NCI-H69 (cell line): ENCODE results near the gene FIGN.

ENCODE experiments used
- DNase-seq: peaks from one replicate; lab custom pipeline; 2025; lab: John Stamatoyannopoulos, UW

FIGN gene

GRCh38 chr2:163737190-163737439, 1.3 kb upstream of the FIGN start:
- DNase-seq = peak; percentile 92

DNA sequence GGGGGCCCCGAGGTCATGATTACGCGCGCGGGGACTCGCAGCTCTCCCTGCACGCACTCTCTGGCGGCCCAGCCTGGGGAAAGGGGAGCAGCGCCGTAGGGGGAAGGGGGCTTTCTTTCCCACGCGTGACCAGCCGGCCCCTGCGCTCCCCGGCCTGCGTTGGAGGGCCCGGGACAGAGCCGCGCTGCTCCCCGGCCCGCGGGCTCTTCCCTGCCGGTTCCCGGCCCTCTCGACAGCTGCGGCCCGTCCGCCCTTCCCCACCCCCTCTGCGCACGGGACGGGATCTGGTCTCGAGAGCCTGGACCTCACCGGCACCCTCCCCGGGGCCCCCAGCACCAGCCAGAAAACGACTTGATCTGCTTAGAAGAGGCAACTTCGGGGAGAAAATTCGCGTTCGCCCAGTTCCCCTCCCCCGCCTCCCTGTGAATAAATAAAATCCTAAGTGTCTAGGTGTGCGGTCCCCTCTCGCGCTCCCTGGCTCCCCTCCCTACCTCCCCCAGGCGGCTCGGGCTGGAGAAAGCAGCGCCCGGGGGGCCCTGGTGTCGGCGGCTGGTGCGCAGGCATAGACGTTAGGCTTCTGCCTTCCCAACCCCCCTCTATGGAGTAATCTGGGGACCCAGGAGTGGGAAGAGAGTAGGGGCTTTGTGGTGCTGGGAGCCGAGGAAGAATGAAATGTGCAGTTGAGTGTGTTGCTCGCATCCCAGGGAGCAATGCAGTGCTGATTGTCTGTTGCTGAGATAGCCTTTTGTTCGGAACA, 803 bp upstream of the FIGN start:
- peak; percentile 91 for DNase-seq

GRCh38 chr2:163734881-163735684, 725 bp downstream of the FIGN start:
- peak; percentile 96 for DNase-seq

- DNase-seq = peak; percentile 46
These were observed 1.4 kb downstream of the FIGN start for GRCh38 chr2:163734401-163734800.

DNA sequence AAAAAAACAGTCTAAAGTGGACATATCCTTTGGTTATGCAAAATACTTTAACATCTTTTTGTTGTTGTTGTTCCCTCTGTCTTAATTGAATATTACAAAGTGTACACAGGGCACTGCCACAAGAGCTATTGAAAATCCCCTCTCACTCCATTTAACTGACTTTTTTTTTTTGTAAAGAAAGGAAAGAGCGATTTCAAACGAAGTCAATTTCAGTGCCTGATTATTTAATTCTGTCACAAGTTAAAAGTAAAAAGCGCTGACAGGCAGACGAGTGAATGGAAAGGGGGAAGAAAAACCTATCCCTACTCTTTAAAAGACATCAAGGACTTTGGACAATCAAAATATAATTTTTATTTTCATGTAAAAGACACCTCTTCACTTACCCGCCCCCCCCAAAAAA, 1.9 kb downstream of the FIGN start:
- peak; percentile 46 for DNase-seq

GRCh38 chr2:163733301-163733938, 2.4 kb downstream of the FIGN start:
- DNase-seq = peak; percentile 77

GRCh38 chr2:163732727-163733126, 3.1 kb downstream of the FIGN start:
- peak; percentile 77 for DNase-seq

DNA sequence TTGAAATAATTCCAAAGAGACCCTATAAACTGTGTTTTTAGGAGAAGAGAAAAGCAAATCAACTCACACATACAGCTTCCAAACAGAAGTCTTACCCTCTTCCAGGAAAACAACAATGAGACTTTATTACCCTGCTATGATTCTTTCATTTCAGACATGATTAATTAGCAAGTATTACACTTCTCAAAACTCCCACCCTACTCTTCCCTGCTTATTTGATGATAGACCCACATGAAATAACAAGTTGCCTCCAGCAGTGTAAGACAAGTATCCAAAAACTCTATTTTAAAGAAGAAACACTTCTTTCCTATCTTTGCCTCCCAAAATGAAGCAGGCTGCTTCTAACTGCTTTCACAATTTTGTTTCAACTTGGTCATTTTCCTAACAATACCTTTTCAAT, 4.1 kb downstream of the FIGN start:
- DNase-seq = peak; percentile 84

- no peak for DNase-seq
These were observed 5.3 kb downstream of the FIGN start for GRCh38 chr2:163730556-163730955.

DNA sequence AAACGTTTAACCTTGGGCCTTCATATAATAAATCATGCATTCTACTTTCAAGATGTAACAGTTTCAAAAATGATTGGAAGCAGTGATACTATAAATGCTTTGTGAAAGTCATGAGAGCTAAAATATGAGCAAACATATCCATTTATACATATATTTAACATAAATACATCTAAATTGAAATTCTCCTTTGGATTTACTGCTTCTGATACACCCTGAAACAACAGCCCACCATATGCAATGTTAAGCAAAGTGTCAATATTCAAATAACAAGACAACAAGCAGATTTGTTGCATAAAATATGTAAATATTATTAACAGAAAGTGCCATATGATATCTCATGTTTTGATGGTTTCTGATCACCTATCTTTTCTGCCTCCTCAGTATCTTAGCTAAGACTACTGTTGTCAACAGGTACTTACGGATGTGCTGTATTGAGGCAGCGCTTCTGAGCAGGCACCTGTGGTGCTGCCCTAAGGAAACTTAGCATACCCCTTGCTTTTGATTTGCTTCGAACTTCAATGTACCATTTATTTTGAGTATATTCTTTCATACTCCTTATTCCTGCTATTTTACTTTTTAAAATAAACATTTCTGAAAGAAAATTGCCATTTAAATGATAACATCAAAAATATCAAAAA, 6.1 kb downstream of the FIGN start:
- peak; percentile 73 for DNase-seq

- no peak for DNase-seq
These were observed 11.9 kb downstream of the FIGN start for GRCh38 chr2:163723881-163724280.

DNA sequence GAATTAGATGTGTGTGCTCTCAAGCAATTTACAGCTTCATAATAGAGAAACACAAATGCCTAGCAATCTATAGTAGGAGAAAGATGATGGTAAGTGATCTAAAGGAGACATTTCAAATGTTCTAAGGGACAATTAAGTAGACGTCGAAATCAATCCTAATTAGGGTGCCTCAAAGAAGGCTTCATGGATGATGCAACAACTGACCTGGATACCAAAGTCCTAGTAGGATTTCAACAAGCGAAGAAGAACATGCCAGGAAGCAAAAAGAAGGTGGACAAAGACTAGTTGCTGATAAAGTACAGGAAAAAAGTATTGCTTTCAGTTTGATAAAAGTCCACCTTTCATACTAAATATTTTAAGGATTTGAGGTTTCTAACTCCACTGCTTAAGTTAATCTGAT, 12.5 kb downstream of the FIGN start:
- no peak for DNase-seq

- no peak for DNase-seq
These were observed 16.5 kb downstream of the FIGN start for GRCh38 chr2:163719331-163719730.

GRCh38 chr2:163717993-163718680, 17.7 kb downstream of the FIGN start:
- no peak for DNase-seq

- no peak for DNase-seq
These were observed 18.3 kb downstream of the FIGN start for GRCh38 chr2:163717515-163717914.

GRCh38 chr2:163716101-163716500, 19.7 kb downstream of the FIGN start:
- peak; percentile 70 for DNase-seq

- DNase-seq = no peak
These were observed 20.1 kb downstream of the FIGN start for GRCh38 chr2:163715668-163716067.

GRCh38 chr2:163715199-163715598, 20.6 kb downstream of the FIGN start:
- peak; percentile 67 for DNase-seq

- DNase-seq = peak; percentile 68
These were observed 22.1 kb downstream of the FIGN start for GRCh38 chr2:163713534-163714311.

DNA sequence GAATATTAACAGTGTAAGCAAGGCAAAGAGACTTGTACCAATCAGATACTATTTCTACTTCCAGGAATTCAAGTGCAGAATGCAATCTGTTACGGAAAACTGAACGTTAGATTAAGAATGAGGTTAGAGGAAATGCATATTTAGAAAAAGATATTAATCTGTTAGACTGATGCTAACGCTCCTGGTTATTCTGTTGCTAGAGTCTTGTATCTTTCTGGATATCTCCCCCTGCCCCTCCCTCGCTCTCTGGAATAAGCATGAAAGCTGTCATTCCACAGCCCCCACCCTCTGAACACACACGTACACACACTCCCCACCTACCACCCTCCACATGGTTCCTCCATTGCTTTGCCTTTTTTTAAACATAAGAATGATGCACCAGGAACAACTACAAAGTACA, 24.1 kb downstream of the FIGN start:
- DNase-seq = peak; percentile 60

DNA sequence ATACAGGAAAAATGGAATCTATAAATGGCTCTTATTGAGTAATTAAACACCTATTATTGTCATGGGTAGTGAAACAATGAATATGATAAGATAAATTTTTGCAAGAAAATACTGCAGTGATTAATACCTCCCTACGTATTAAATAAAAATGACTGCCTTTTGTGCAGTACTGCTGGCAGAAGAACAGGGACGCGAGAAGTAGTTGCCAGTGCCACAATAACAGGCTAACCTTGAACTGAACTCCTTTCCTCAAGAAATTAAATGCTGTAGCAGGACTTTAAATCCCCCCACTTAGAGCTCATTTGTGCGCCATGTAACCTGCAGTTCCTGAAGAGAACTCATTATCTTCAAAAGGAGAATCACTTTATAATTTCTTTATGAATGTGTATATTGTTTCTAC, 24.6 kb downstream of the FIGN start:
- DNase-seq = peak; percentile 45
